ENCODE measurements around the gene ABCA4. TPM values are rescaled to one million over a fixed set of nuclear protein-coding genes. Genes with fewer than 3 reads are reported as not detected.

ABCA4 gene
- total and polyA plus RNA-seq, 2 of the 8 experiments (the other 6 are each of a cell fraction or from before 2014, with no cell fraction given): 0.06 TPM; not detected in 1

- TF ChIP-seq EP300 (IDR thresholded peaks at IDR 0.05; ENCODE audit: borderline replicate concordance in 1 of 2, low read depth in 2 of 2, low read length in 2 of 2): 0 out of 3 replicates have a peak, but pooled peaks of 1 of the 2 experiments have one; percentile 9
These were observed 81.5 kb downstream of the ABCA4 start (continued) for GRCh38 chr1:94039514-94039870.
